PC-3 (cell line): ENCODE data around the gene CLASP1. TPM values are rescaled to one million over a fixed set of nuclear protein-coding genes. Genes with fewer than 3 reads are reported as not detected.

ENCODE experiments used
- ATAC-seq: fragments of 200-7000 bp; cut with Tn5 transposase; 2 replicates; pipeline ENCODE4 v1.9.1; 2020; ENCODE audit warnings: mild to moderate bottlenecking, moderate library complexity
- BruUV-seq: library from RNA; stranded (reverse); fragments of 400-500 nt; replicated peaks from 2 replicates; lab custom pipeline; 2021; lab: Mats Ljungman, UMichigan
- CTCF ChIA-PET: fragments of 300-600 bp; sonication (Branson Sonifier 250); formaldehyde crosslinking; loops from one replicate; lab custom pipeline; 2022; ENCODE audit warnings: antibody characterized with exemption; lab: Charles Lee
- POLR2A ChIA-PET: fragments of 300-600 bp; sonication (Branson Sonifier 250); formaldehyde crosslinking; loops from one replicate; lab custom pipeline; 2022; ENCODE audit warnings: antibody characterized with exemption; ENCODE audit not compliant: unreplicated experiment; lab: Charles Lee
- DNase-seq: peaks from one replicate; pipeline ENCODE4 v3.0.0-alpha.2; 2015
- H2AFZ ChIP-seq: fragments of 300-600 bp; sonication (generic); 2 replicates; pipeline ENCODE4 v1.6.0; 2016; ENCODE audit warnings: antibody characterized with exemption, low read length
- H3F3A ChIP-seq: fragments of 300-600 bp; sonication (generic); one replicate; pipeline ENCODE4 v1.6.0; 2017; ENCODE audit warnings: antibody characterized with exemption, low read length, control low read depth, mild to moderate bottlenecking; ENCODE audit not compliant: unreplicated experiment
- H3K27ac ChIP-seq: fragments of 300-600 bp; sonication (generic); 2 replicates; pipeline ENCODE4 v1.5.1; 2016; ENCODE audit warnings: mild to moderate bottlenecking, low read length
- H3K27me3 ChIP-seq: fragments of 300-600 bp; sonication (generic); 2 replicates; pipeline ENCODE4 v1.6.1; 2016; ENCODE audit warnings: low read length, mixed read lengths
- H3K36me3 ChIP-seq: fragments of 300-600 bp; sonication (generic); 2 replicates; pipeline ENCODE4 v1.6.1; 2016; ENCODE audit warnings: low read depth, mixed run types, low read length, mixed read lengths
- H3K4me1 ChIP-seq: fragments of 300-600 bp; sonication (generic); 2 replicates; pipeline ENCODE4 v1.5.1; 2016; ENCODE audit warnings: low read length; ENCODE audit not compliant: insufficient read depth
- H3K4me2 ChIP-seq: fragments of 300-600 bp; sonication (generic); 2 replicates; pipeline ENCODE4 v1.6.0; 2016; ENCODE audit warnings: low read length
- H3K4me3 ChIP-seq: fragments of 300-600 bp; sonication (generic); 2 replicates; pipeline ENCODE4 v1.5.1; 2016; ENCODE audit warnings: mild to moderate bottlenecking, low read length, mixed read lengths
- H3K79me2 ChIP-seq: fragments of 300-600 bp; sonication (generic); 2 replicates; pipeline ENCODE4 v1.6.1; 2017; ENCODE audit warnings: low read length, mixed read lengths
- H3K9ac ChIP-seq: fragments of 300-600 bp; sonication (generic); 2 replicates; pipeline ENCODE4 v1.6.0; 2016; ENCODE audit warnings: mild to moderate bottlenecking, low read length
- H3K9me2 ChIP-seq: fragments of 300-600 bp; sonication (generic); replicated peaks from 2 replicates; pipeline ENCODE4 v1.6.1; 2016; ENCODE audit warnings: mixed run types, low read length, mixed read lengths
- H3K9me3 ChIP-seq: fragments of 300-600 bp; sonication (generic); 2 replicates; pipeline ENCODE4 v1.6.1; 2016; ENCODE audit warnings: low read length, mixed read lengths
- H4K20me1 ChIP-seq: fragments of 300-600 bp; sonication (generic); 2 replicates; pipeline ENCODE4 v1.6.1; 2016; ENCODE audit warnings: low read length, mixed read lengths
- EZH2 ChIP-seq: fragments of 300-600 bp; sonication (generic); IDR thresholded peaks from one replicate; pipeline ENCODE4 v1.6.1; 2017; ENCODE audit warnings: antibody characterized with exemption, mild to moderate bottlenecking, low read length; ENCODE audit not compliant: unreplicated experiment
- EZH2phosphoT487 ChIP-seq: fragments of 300-600 bp; sonication (generic); IDR thresholded peaks from 2 replicates; pipeline ENCODE4 v1.6.1; 2018; ENCODE audit warnings: mild to moderate bottlenecking, antibody characterized with exemption, low read length, borderline replicate concordance
- intact Hi-C: fragments of 100-400 bp; cut with micrococcal nuclease; formaldehyde crosslinking; loops from 2 replicates; pipeline ENCODE4 v1.9.0; 2023
- total RNA-seq: library from RNA; depleted of rRNA; stranded (reverse); fragments of >200 nt; gene quantifications from 2 replicates; pipeline ENCODE4 v1.2.3, GENCODE V29; 2014
- TF ChIP-seq, protein P1 (sequence below): fragments of 300-600 bp; sonication (generic); conservative IDR thresholded peaks from 2 replicates; pipeline ENCODE4 v1.5.1; 2017; ENCODE audit warnings: antibody characterized with exemption, low read depth, mild to moderate bottlenecking, low read length

The CLASP1 gene
- total RNA-seq, 1 experiment from 2014 or later, result 24.3 TPM

DNA sequence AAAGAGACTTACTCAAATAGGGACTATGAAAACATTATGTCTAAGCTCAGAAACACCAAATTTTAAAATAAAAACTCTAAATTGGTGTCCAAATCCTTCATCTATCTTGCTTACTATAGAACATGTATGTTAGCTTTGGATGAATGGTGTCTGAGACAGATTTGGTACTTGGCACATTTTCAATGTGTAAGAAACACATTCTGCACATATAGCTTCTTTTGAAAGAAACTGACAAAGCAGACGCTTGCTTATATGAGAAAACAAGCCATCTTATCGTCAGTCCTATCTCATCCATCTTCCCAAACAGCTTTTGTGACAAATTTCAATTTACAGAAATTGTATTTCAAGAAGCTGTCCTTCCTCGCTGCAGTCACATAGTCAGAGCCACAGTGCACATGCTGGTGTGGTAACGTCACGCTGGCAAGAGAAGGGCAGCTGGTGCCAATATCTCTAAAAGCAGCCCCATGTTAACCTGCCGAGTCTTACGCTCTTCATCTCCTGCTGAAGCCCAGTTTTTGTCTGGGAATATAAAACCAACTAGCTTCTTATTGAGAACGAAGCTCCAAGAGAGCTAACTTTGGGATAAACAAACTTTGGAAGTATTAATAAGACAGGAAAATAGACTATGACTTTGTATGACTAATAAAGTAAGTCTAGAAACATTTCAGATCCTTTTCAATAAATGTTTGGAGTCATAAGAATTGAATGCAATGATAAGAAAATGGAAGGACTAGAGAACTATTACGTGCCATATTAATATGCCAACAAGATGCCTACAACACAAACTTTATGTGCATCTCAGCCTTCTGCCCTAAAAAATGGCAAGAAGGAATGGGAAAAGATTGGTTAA, 289.3 kb downstream of the CLASP1 start:
- TSS peak; percentile 21 for BruUV-seq
- ATAC-seq (peak; percentile 8), DNase-seq (peak; percentile 68)
- no peaks in the 10 kb centered on the region for H3K9me3 ChIP-seq
- H3K9me2 ChIP-seq, result no peaks in the 10 kb centered on the region
- peaks cover 17% of the 10 kb centered on the region for H3F3A ChIP-seq
- ChIA-PET POLR2A (no interaction called here), CTCF (interaction anchor here (0.7 to 1.1 kb wide), 2 partner anchors 164 to 265 kb away, joined by 4 read pairs; no protein-coding TSS in a partner anchor)
- peak overlapping the region; percentile 32; the same call in 1 of the 2 replicates for H3K4me3 ChIP-seq
- H3K4me1 ChIP-seq, result peaks cover 87% of the 10 kb centered on the region
- H3K9ac ChIP-seq, result peak overlapping the region; percentile 78
- H3K36me3 ChIP-seq, result peaks cover 19% of the 10 kb centered on the region
- H3K27ac ChIP-seq, result peak overlapping the region; percentile 95
- peak overlapping the region; percentile 73 for H3K4me2 ChIP-seq
- no peak overlapping the region for H2AFZ ChIP-seq
- no peaks in the 10 kb centered on the region for H4K20me1 ChIP-seq
- no peaks in the 10 kb centered on the region; the same call in 1 of the 2 replicates for H3K79me2 ChIP-seq
- intact Hi-C loops, result loop anchor here (5.0 kb wide), 1 partner anchor 233 kb away; no protein-coding TSS in a partner anchor
- TF ChIP-seq, protein P1, sequence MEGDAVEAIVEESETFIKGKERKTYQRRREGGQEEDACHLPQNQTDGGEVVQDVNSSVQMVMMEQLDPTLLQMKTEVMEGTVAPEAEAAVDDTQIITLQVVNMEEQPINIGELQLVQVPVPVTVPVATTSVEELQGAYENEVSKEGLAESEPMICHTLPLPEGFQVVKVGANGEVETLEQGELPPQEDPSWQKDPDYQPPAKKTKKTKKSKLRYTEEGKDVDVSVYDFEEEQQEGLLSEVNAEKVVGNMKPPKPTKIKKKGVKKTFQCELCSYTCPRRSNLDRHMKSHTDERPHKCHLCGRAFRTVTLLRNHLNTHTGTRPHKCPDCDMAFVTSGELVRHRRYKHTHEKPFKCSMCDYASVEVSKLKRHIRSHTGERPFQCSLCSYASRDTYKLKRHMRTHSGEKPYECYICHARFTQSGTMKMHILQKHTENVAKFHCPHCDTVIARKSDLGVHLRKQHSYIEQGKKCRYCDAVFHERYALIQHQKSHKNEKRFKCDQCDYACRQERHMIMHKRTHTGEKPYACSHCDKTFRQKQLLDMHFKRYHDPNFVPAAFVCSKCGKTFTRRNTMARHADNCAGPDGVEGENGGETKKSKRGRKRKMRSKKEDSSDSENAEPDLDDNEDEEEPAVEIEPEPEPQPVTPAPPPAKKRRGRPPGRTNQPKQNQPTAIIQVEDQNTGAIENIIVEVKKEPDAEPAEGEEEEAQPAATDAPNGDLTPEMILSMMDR, result no peak
- TF ChIP-seq EZH2 (no peak), EZH2phosphoT487 (no peak)
- no peaks in the 10 kb centered on the region for H3K27me3 ChIP-seq

DNA sequence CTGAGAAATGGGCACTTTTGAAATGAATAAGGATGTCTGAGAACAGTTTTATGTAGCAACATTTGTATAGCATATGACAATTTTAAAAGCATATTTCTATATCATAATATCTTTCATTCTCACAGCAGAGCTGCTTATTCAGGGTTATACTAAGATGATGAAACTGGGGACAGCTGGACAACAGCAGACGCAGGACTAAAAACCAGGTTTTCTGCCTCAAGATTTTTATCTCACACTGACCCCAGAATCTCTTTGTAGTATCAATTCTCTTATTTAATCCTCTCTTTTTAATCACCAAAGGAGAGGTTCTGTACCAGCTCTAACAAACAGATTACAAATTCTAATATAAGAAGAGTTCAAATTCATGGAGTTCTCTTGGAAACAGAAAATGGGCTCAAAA, 290.1 kb downstream of the CLASP1 start:
- peak overlapping the region; percentile 73 for H3K4me2 ChIP-seq
- peak overlapping the region; percentile 95 for H3K27ac ChIP-seq
- ChIA-PET POLR2A (no interaction called here), CTCF (interaction anchor here (1.1 kb wide), 1 partner anchor 264 kb away, joined by 4 read pairs; no protein-coding TSS in a partner anchor)
- H3K4me3 ChIP-seq, result peak overlapping the region; percentile 32; the same call in 1 of the 2 replicates
- BruUV-seq, result no TSS peak
- H3K36me3 ChIP-seq, result peaks cover 24% of the 10 kb centered on the region
- DNase-seq (no peak), ATAC-seq (no peak)
- peaks cover 79% of the 10 kb centered on the region for H3K4me1 ChIP-seq
- H3K79me2 ChIP-seq, result no peaks in the 10 kb centered on the region; the same call in 1 of the 2 replicates
- intact Hi-C loops, result loop anchor here (5.0 kb wide), 1 partner anchor 232 kb away; no protein-coding TSS in a partner anchor
- TF ChIP-seq EZH2 (no peak), EZH2phosphoT487 (no peak)
- TF ChIP-seq, protein P1, result no peak
- H3K9me3 ChIP-seq, result no peaks in the 10 kb centered on the region
- H3K9ac ChIP-seq, result peak overlapping the region; percentile 78
- H3K27me3 ChIP-seq, result no peaks in the 10 kb centered on the region
- no peak overlapping the region for H2AFZ ChIP-seq
- H3F3A ChIP-seq, result peaks cover 13% of the 10 kb centered on the region
- no peaks in the 10 kb centered on the region for H4K20me1 ChIP-seq
- no peaks in the 10 kb centered on the region for H3K9me2 ChIP-seq
